GM12878 (cell line): ENCODE results near the gene DOCK1. TPM values are rescaled to one million over a fixed set of nuclear protein-coding genes. Genes with fewer than 3 reads are reported as not detected.

Experiments
- ATAC-seq: fragments of 200-7000 bp; cut with Tn5 transposase; 3 replicates; pipeline ENCODE4 v1.9.1; 2020; ENCODE audit warnings: mild to moderate bottlenecking, moderate library complexity
- BruUV-seq: library from RNA; stranded (reverse); fragments of 400-500 nt; replicated peaks from 2 replicates; lab custom pipeline; 2021; lab: Mats Ljungman, UMichigan
- CTCF ChIA-PET: fragments of 300-600 bp; sonication (Branson Sonifier 250); formaldehyde crosslinking; extraction: SDS; loops from one replicate; lab custom pipeline; 2021; ENCODE audit warnings: inconsistent platforms; lab: Yijun Ruan, JAX
- POLR2A ChIA-PET: fragments of 350-600 bp; formaldehyde crosslinking; extraction: SDS; loops from one replicate; lab custom pipeline; 2021; ENCODE audit warnings: inconsistent platforms; lab: Charles Lee
- RAD21 ChIA-PET: fragments of 300-600 bp; sonication (Branson Sonifier 250); formaldehyde crosslinking; loops from one replicate; lab custom pipeline; 2023; ENCODE audit warnings: antibody characterized with exemption; ENCODE audit not compliant: unreplicated experiment; lab: Charles Lee
- SMC1A ChIA-PET: fragments of 300-600 bp; sonication (Branson Sonifier 250); formaldehyde crosslinking; loops from one replicate; lab custom pipeline; 2023; ENCODE audit not compliant: unreplicated experiment, uncharacterized antibody; lab: Charles Lee
- DNase-seq: peaks from one replicate; pipeline ENCODE4 v3.0.0-alpha.2; 2011; ENCODE audit warnings: low read depth, low spot score
- FAIRE-seq: peaks from 3 replicates; lab custom pipeline; 2011; peaks lifted over from hg19 to GRCh38; lab: Jason Lieb, UNC
- H2AFZ ChIP-seq: 2 replicates; pipeline ENCODE4 v1.6.0; 2011; ENCODE audit warnings: low read depth, low read length, control low read depth; ENCODE audit not compliant: control insufficient read depth
- H3K27ac ChIP-seq: 2 replicates; pipeline ENCODE4 v1.5.1; 2011; ENCODE audit warnings: control low read depth; ENCODE audit not compliant: control insufficient read depth, insufficient read depth
- H3K27me3 ChIP-seq, 2 experiments: replicated peaks in 1 of 2; 2 replicates each; pipeline versions ENCODE4 v1.6.0 to v1.6.1; 2011; ENCODE audit warnings: low read length in 1 of 2; ENCODE audit not compliant: control insufficient read depth in 2 of 2, insufficient read depth in 2 of 2
- H3K36me3 ChIP-seq, 2 experiments: 2 replicates each; pipeline ENCODE4 v1.5.1; 2011; ENCODE audit warnings: low read length in 1 of 2; ENCODE audit not compliant: control insufficient read depth in 2 of 2, insufficient read depth in 2 of 2
- H3K4me1 ChIP-seq: 2 replicates; pipeline ENCODE4 v1.6.1; 2011; ENCODE audit warnings: mild to moderate bottlenecking, low read length, moderate library complexity, mixed read lengths; ENCODE audit not compliant: control insufficient read depth, insufficient read depth
- H3K4me2 ChIP-seq: 2 replicates; pipeline ENCODE4 v1.6.0; 2011; ENCODE audit warnings: control low read depth; ENCODE audit not compliant: control insufficient read depth, insufficient read depth
- H3K4me3 ChIP-seq: fragments of 200-600 bp; sonication (generic); 2 replicates; pipeline ENCODE4 v1.5.1; 2016
- H3K79me2 ChIP-seq: 2 replicates; pipeline ENCODE4 v1.6.0; 2011; ENCODE audit warnings: low read length; ENCODE audit not compliant: control insufficient read depth, insufficient read depth
- H3K9ac ChIP-seq: 2 replicates; pipeline ENCODE4 v1.8.0; 2011; ENCODE audit warnings: low read length, control low read depth, mixed read lengths; ENCODE audit not compliant: control insufficient read depth, insufficient read depth
- H3K9me3 ChIP-seq: replicated peaks from 3 replicates; pipeline ENCODE4 v1.5.1; 2011; ENCODE audit warnings: mild to moderate bottlenecking, low read length; ENCODE audit not compliant: control insufficient read depth, insufficient read depth
- H4K20me1 ChIP-seq: 2 replicates; pipeline ENCODE4 v1.6.0; 2011; ENCODE audit not compliant: control insufficient read depth, insufficient read depth
- BRCA1 ChIP-seq: IDR thresholded peaks from 2 replicates; pipeline ENCODE4 v1.6.1; 2011; ENCODE audit warnings: low read depth, low read length, improper control_type of control experiment
- CREM ChIP-seq: IDR thresholded peaks from 2 replicates; pipeline ENCODE4 v1.6.1; 2014; ENCODE audit warnings: antibody characterized with exemption, low read depth
- GABPA ChIP-seq: IDR thresholded peaks from 2 replicates; pipeline ENCODE4 v1.6.1; 2014; ENCODE audit warnings: antibody characterized with exemption, low read depth, mild to moderate bottlenecking, inconsistent platforms
- KAT2A ChIP-seq: conservative IDR thresholded peaks from 2 replicates; pipeline ENCODE4 v1.6.1; 2011; ENCODE audit warnings: low read depth, low read length; ENCODE audit not compliant: control insufficient read depth
- LARP7 ChIP-seq: fragments of 450-650 bp; IDR thresholded peaks from 2 replicates; pipeline ENCODE4 v1.6.1; 2017; ENCODE audit warnings: mild to moderate bottlenecking
- MXI1 ChIP-seq: fragments of 150-350 bp; IDR thresholded peaks from 2 replicates; pipeline ENCODE4 v1.6.1; 2011; ENCODE audit warnings: low read depth, mild to moderate bottlenecking, inconsistent platforms, low read length, improper control_type of control experiment
- MYB ChIP-seq: fragments of 150-350 bp; IDR thresholded peaks from 2 replicates; pipeline ENCODE4 v1.6.1; 2014; ENCODE audit warnings: mild to moderate bottlenecking, low read depth, low read length, borderline replicate concordance
- POLR2A ChIP-seq: IDR thresholded peaks from 2 replicates; pipeline ENCODE4 v1.6.1; 2011; ENCODE audit warnings: low read depth, mild to moderate bottlenecking, low read length
- RBBP5 ChIP-seq: fragments of 200-600 bp; sonication (generic); conservative IDR thresholded peaks from 2 replicates; pipeline ENCODE4 v1.6.1; 2016
- SPI1 ChIP-seq: IDR thresholded peaks from 2 replicates; pipeline ENCODE4 v1.6.1; 2011; ENCODE audit warnings: low read depth, mild to moderate bottlenecking, low read length, moderate library complexity, borderline replicate concordance; ENCODE audit not compliant: insufficient read depth
- SREBF2 ChIP-seq: IDR thresholded peaks from 2 replicates; pipeline ENCODE4 v1.6.1; 2012; ENCODE audit warnings: mild to moderate bottlenecking, low read length
- STAT3 ChIP-seq: IDR thresholded peaks from 2 replicates; pipeline ENCODE4 v1.6.1; 2011; ENCODE audit warnings: low read depth, low read length, improper control_type of control experiment
- USF1 ChIP-seq: IDR thresholded peaks from 2 replicates; pipeline ENCODE4 v1.6.1; 2011; ENCODE audit warnings: borderline replicate concordance, low read depth, mild to moderate bottlenecking, moderate library complexity, mixed read lengths, low read length; ENCODE audit not compliant: insufficient read depth; ENCODE audit errors: extremely low read length
- YBX1 ChIP-seq: fragments of 450-650 bp; IDR thresholded peaks from 2 replicates; pipeline ENCODE4 v1.6.1; 2016; ENCODE audit warnings: antibody characterized with exemption
- YY1 ChIP-seq: IDR thresholded peaks from 2 replicates; pipeline ENCODE4 v1.6.1; 2011; ENCODE audit warnings: low read depth, mild to moderate bottlenecking, low read length
- ZBTB40 ChIP-seq: fragments of 450-650 bp; IDR thresholded peaks from 2 replicates; pipeline ENCODE4 v1.6.1; 2016; ENCODE audit warnings: mild to moderate bottlenecking, moderate library complexity, borderline replicate concordance
- WGBS: methylation state at CpG from one replicate; pipeline ENCODE4 v1.1.6; 2016; ENCODE audit warnings: low lambda C conversion rate; ENCODE audit not compliant: insufficient replicate concordance, insufficient coverage; ENCODE audit errors: missing lambda C conversion rate; 5-methylcytosine and 5-hydroxymethylcytosine counted together
- in situ Hi-C: fragments of 300-500 bp; cut with MboI; formaldehyde crosslinking; loops from 9 replicates; pipeline ENCODE4 v1.14.3; 2018; ENCODE audit warnings: mixed read lengths
- intact Hi-C: fragments of 100-400 bp; cut with micrococcal nuclease; formaldehyde crosslinking; loops from one replicate; pipeline ENCODE4 v1.14.2; 2022; ENCODE audit not compliant: unreplicated experiment
- polyA plus RNA-seq, 11 experiments: library from polyadenylated mRNA; depleted of rRNA in 4 of 11; unstranded in 6 of 11; stranded (reverse) in 5 of 11; fragments of >200 nt; fragmentation: Nextera tagmentation in 4 of 11; fragmentation: Illumina TruSeq in 1 of 11; extraction: Ambion mirVana in 4 of 11; extraction: Trizol in 1 of 11; gene quantifications; 1 replicate in 1 of 11; 2 replicates in 10 of 11; pipeline versions ENCODE4 v1.2.1 to v1.2.3, GENCODE V29; 2011 to 2016; ENCODE audit warnings: inconsistent platforms in 2 of 11, missing spikeins in 2 of 11, low read depth in 1 of 11
- total RNA-seq, 4 experiments: library from RNA; depleted of rRNA in 3 of 4; stranded (reverse); fragments of >200 nt in 3 of 4; fragmentation: Illumina TruSeq in 1 of 4; extraction: Trizol in 1 of 4; gene quantifications; 2 replicates each; pipeline versions ENCODE4 v1.2.1 to v1.2.3, GENCODE V29; 2013 to 2021

DOCK1 gene
- total and polyA plus RNA-seq, 10 of the 15 experiments (the other 5 are each of a cell fraction or from before 2014, with no cell fraction given), result 0.05 to 0.18 TPM; not detected in 8

GRCh38 chr10:127259347-127259746 lies 354.1 kb downstream of the DOCK1 start (continued):
- TF ChIP-seq ZBTB40 (no peak), YBX1 (no peak), SREBF2 (no peak), USF1 (no peak), SPI1 (no peak), RBBP5 (no peak), MXI1 (no peak), LARP7 (no peak)

GRCh38 chr10:127262606-127263005 lies 357.4 kb downstream of the DOCK1 start:
- H3K9ac ChIP-seq, result no peak overlapping the region
- WGBS, result 11% methylated on average over 7 of the region's 7 CpGs
- SMC1A ChIA-PET, result no interaction called here
- H3K4me2 ChIP-seq, result no peak overlapping the region
- no peaks in the 10 kb centered on the region for H4K20me1 ChIP-seq
- no peak for ATAC-seq
- no peak for DNase-seq
- intact Hi-C loops, result no loop called here
- H2AFZ ChIP-seq, result no peak overlapping the region
- no TSS peak for BruUV-seq
- no peak overlapping the region for H3K27ac ChIP-seq
- H3K9me3 ChIP-seq, result no peaks in the 10 kb centered on the region; the same call in 2 of the 3 replicates
- in situ Hi-C loops, result no loop called here
- no peaks in the 10 kb centered on the region for H3K36me3 ChIP-seq
- RAD21 ChIA-PET, result no interaction called here
- FAIRE-seq, result no peak
- H3K27me3 ChIP-seq, result no peaks in the 10 kb centered on the region
- CTCF ChIA-PET, result no interaction called here
- TF ChIP-seq YY1, result no peak
- TF ChIP-seq STAT3, result no peak
- TF ChIP-seq MYB, result no peak
- TF ChIP-seq CREM, result no peak
- no peak for TF ChIP-seq GABPA
- no peak for TF ChIP-seq KAT2A
- no peak for TF ChIP-seq BRCA1
- TF ChIP-seq POLR2A, result no peak
- H3K4me3 ChIP-seq, result no peak overlapping the region
- no peaks in the 10 kb centered on the region for H3K79me2 ChIP-seq
- no peaks in the 10 kb centered on the region for H3K4me1 ChIP-seq
- POLR2A ChIA-PET, result no interaction called here
